OCI-LY7 (cell line): ENCODE results near the gene SLC4A3. TPM values are rescaled to one million over a fixed set of nuclear protein-coding genes. Genes with fewer than 3 reads are reported as not detected.

Experiments used
- BruUV-seq: library from RNA; stranded (reverse); fragments of 400-500 nt; replicated peaks from 2 replicates; lab custom pipeline; 2021; lab: Mats Ljungman, UMichigan
- CTCF ChIA-PET: fragments of 300-600 bp; sonication (Branson Sonifier 250); formaldehyde crosslinking; loops from one replicate; lab custom pipeline; 2022; ENCODE audit warnings: antibody characterized with exemption; ENCODE audit not compliant: unreplicated experiment; lab: Charles Lee
- POLR2A ChIA-PET: fragments of 300-600 bp; sonication (Branson Sonifier 250); formaldehyde crosslinking; loops from one replicate; lab custom pipeline; 2022; ENCODE audit warnings: antibody characterized with exemption; lab: Charles Lee
- DNase-seq: peaks from one replicate; pipeline ENCODE4 v3.0.0-alpha.2; 2015; ENCODE audit warnings: low spot score
- H2AFZ ChIP-seq: fragments of 200-600 bp; sonication (generic), shearing (Covaris generic); 2 replicates; pipeline ENCODE4 v1.6.1; 2014; ENCODE audit warnings: mild to moderate bottlenecking, antibody characterized with exemption, low read length, moderate library complexity
- H3K27ac ChIP-seq: fragments of 200-600 bp; sonication (generic); 2 replicates; pipeline ENCODE4 v1.5.1; 2014; ENCODE audit warnings: mixed run types, low read depth, mild to moderate bottlenecking, moderate library complexity, low read length, inconsistent platforms; ENCODE audit not compliant: poor library complexity, severe bottlenecking
- H3K36me3 ChIP-seq: fragments of 200-600 bp; sonication (generic); 2 replicates; pipeline ENCODE4 v1.6.1; 2014; ENCODE audit warnings: mild to moderate bottlenecking, antibody characterized with exemption, low read length, moderate library complexity, mixed read lengths; ENCODE audit not compliant: insufficient read depth
- H3K4me1 ChIP-seq: fragments of 200-600 bp; sonication (generic); 2 replicates; pipeline ENCODE4 v1.5.1; 2014; ENCODE audit warnings: mild to moderate bottlenecking, low read length; ENCODE audit not compliant: insufficient read depth, poor library complexity, severe bottlenecking
- H3K4me2 ChIP-seq: fragments of 200-600 bp; sonication (generic); 2 replicates; pipeline ENCODE4 v1.6.1; 2014; ENCODE audit warnings: mild to moderate bottlenecking, low read length
- H3K4me3 ChIP-seq: fragments of 200-600 bp; sonication (generic); 2 replicates; pipeline ENCODE4 v1.5.1; 2014; ENCODE audit warnings: mild to moderate bottlenecking, low read depth, low read length; ENCODE audit not compliant: poor library complexity, severe bottlenecking
- H3K79me2 ChIP-seq: fragments of 200-600 bp; sonication (generic); 2 replicates; pipeline ENCODE4 v1.6.1; 2016; ENCODE audit warnings: low read depth, mild to moderate bottlenecking, low read length, moderate library complexity, mixed read lengths; ENCODE audit not compliant: insufficient read depth
- H3K9me2 ChIP-seq: fragments of 200-600 bp; sonication (generic); 2 replicates; pipeline ENCODE4 v1.6.1; 2016; ENCODE audit warnings: mild to moderate bottlenecking, low read length, mixed read lengths; ENCODE audit not compliant: insufficient read depth
- H3K9me3 ChIP-seq: fragments of 200-600 bp; sonication (generic); 2 replicates; pipeline ENCODE4 v1.6.1; 2014; ENCODE audit warnings: mild to moderate bottlenecking, mixed run types, low read length, mixed read lengths
- H4K20me1 ChIP-seq: fragments of 200-600 bp; sonication (generic); 2 replicates; pipeline ENCODE4 v1.6.1; 2014; ENCODE audit warnings: mild to moderate bottlenecking, antibody characterized with exemption, low read length, moderate library complexity, mixed read lengths; ENCODE audit not compliant: insufficient read depth
- CTCF ChIP-seq: fragments of 200-600 bp; sonication (generic); conservative IDR thresholded peaks from 2 replicates; pipeline ENCODE4 v1.5.1; 2014; ENCODE audit warnings: mild to moderate bottlenecking, antibody characterized with exemption, low read length, moderate library complexity, mixed read lengths
- EZH2phosphoT487 ChIP-seq: fragments of 200-600 bp; sonication (generic); IDR thresholded peaks from 2 replicates; pipeline ENCODE4 v1.6.1; 2018; ENCODE audit warnings: low read depth, borderline replicate concordance, mild to moderate bottlenecking, mixed run types, antibody characterized with exemption, low read length, moderate library complexity, mixed read lengths
- intact Hi-C: fragments of 100-400 bp; cut with micrococcal nuclease; formaldehyde crosslinking; loops from one replicate; pipeline ENCODE4 v1.10.0; 2022; ENCODE audit not compliant: unreplicated experiment
- total RNA-seq, 2 experiments: library from RNA; depleted of rRNA in 1 of 2; stranded (reverse); fragments of >200 nt in 1 of 2; shearing (Covaris generic) in 1 of 2; gene quantifications; 2 replicates each; pipeline ENCODE4 v1.2.3, GENCODE V29; 2014 to 2022

Gene SLC4A3
- total RNA-seq, 2 experiments from 2014 or later = not detected

GRCh38 chr2:219634951-219635751 is 7.7 kb downstream of the SLC4A3 start:
- no peaks in the 10 kb centered on the region for H3K36me3 ChIP-seq
- CTCF ChIA-PET = no interaction called here
- no peaks in the 10 kb centered on the region for H3K9me2 ChIP-seq
- H2AFZ ChIP-seq = no peak overlapping the region
- no peak overlapping the region for H3K4me2 ChIP-seq
- intact Hi-C loops = no loop called here
- no TSS peak for BruUV-seq
- POLR2A ChIA-PET = no interaction called here
- no peak for DNase-seq
- H4K20me1 ChIP-seq = no peaks in the 10 kb centered on the region
- H3K4me3 ChIP-seq = no peak overlapping the region
- TF ChIP-seq CTCF = no peak
- no peak for TF ChIP-seq EZH2phosphoT487
- H3K9me3 ChIP-seq = no peaks in the 10 kb centered on the region
- no peaks in the 10 kb centered on the region for H3K4me1 ChIP-seq
- no peaks in the 10 kb centered on the region for H3K79me2 ChIP-seq
- H3K27ac ChIP-seq = no peak overlapping the region

GRCh38 chr2:219636144-219636915 is 8.9 kb downstream of the SLC4A3 start:
- no peak overlapping the region for H2AFZ ChIP-seq
- BruUV-seq = no TSS peak
- H3K4me3 ChIP-seq = no peak overlapping the region
- no peaks in the 10 kb centered on the region for H3K9me2 ChIP-seq
- ChIA-PET POLR2A (no interaction called here), CTCF (no interaction called here)
- no peaks in the 10 kb centered on the region for H3K4me1 ChIP-seq
- no peaks in the 10 kb centered on the region for H3K36me3 ChIP-seq
- H3K79me2 ChIP-seq = no peaks in the 10 kb centered on the region
- TF ChIP-seq EZH2phosphoT487 (no peak), CTCF (no peak)
- H4K20me1 ChIP-seq = no peaks in the 10 kb centered on the region
- intact Hi-C loops = no loop called here
- H3K27ac ChIP-seq = no peak overlapping the region
- DNase-seq = no peak
- H3K4me2 ChIP-seq = no peak overlapping the region
- H3K9me3 ChIP-seq = no peaks in the 10 kb centered on the region
